NCI-H2107 (cell line): ENCODE results near the gene CLSTN2.

Experiments used
- DNase-seq: peaks from one replicate; lab custom pipeline; 2025; lab: John Stamatoyannopoulos, UW

Gene CLSTN2

GRCh38 chr3:140236836-140237501 is 302.0 kb downstream of the CLSTN2 start:
- DNase-seq: no peak

GRCh38 chr3:140238646-140239314 is 303.8 kb downstream of the CLSTN2 start:
- no peak for DNase-seq

GRCh38 chr3:140242818-140243276 is 307.9 kb downstream of the CLSTN2 start:
- DNase-seq: peak; percentile 71

GRCh38 chr3:140243575-140243974 is 308.6 kb downstream of the CLSTN2 start:
- no peak for DNase-seq

- DNase-seq: no peak
Observed at GRCh38 chr3:140244893-140245292, 309.9 kb downstream of the CLSTN2 start.

GRCh38 chr3:140246578-140246977 is 311.6 kb downstream of the CLSTN2 start:
- no peak for DNase-seq

GRCh38 chr3:140247775-140248174 is 312.8 kb downstream of the CLSTN2 start:
- no peak for DNase-seq

GRCh38 chr3:140249188-140249587 is 314.2 kb downstream of the CLSTN2 start:
- no peak for DNase-seq

- DNase-seq: no peak
Observed at GRCh38 chr3:140250010-140250855, 315.2 kb downstream of the CLSTN2 start.

GRCh38 chr3:140250945-140251344 is 316.0 kb downstream of the CLSTN2 start:
- no peak for DNase-seq

- no peak for DNase-seq
Observed at GRCh38 chr3:140251678-140252077, 316.7 kb downstream of the CLSTN2 start.

- no peak for DNase-seq
Observed at GRCh38 chr3:140252812-140253656, 318.0 kb downstream of the CLSTN2 start.

- no peak for DNase-seq
Observed at GRCh38 chr3:140258222-140258724, 323.3 kb downstream of the CLSTN2 start.

- no peak for DNase-seq
Observed at GRCh38 chr3:140265302-140265701, 330.3 kb downstream of the CLSTN2 start.

GRCh38 chr3:140268103-140268502 is 333.1 kb downstream of the CLSTN2 start:
- no peak for DNase-seq

- DNase-seq: no peak
Observed at GRCh38 chr3:140268610-140269009, 333.6 kb downstream of the CLSTN2 start.

GRCh38 chr3:140270329-140270728 is 335.3 kb downstream of the CLSTN2 start:
- DNase-seq: no peak

- no peak for DNase-seq
Observed at GRCh38 chr3:140273542-140274195, 338.7 kb downstream of the CLSTN2 start.

- no peak for DNase-seq
Observed at GRCh38 chr3:140274429-140274828, 339.4 kb downstream of the CLSTN2 start.

GRCh38 chr3:140276703-140277102 is 341.7 kb downstream of the CLSTN2 start:
- DNase-seq: no peak

- DNase-seq: no peak
Observed at GRCh38 chr3:140277886-140278285, 342.9 kb downstream of the CLSTN2 start.
